T-helper 2 cell (primary cell): ENCODE data around the gene STRN4.

Experiments used
- DNase-seq, 5 experiments: peaks; one replicate each; pipeline versions ENCODE4 v3.0.0 to v3.0.0-alpha.2; 2012 to 2022

STRN4 gene

GRCh38 chr19:46725036-46725820 is 21.0 kb downstream of the STRN4 start:
- DNase-seq: no peak

GRCh38 chr19:46724468-46724867 is 21.8 kb downstream of the STRN4 start:
- DNase-seq: no peak

GRCh38 chr19:46723471-46723870 is 22.8 kb downstream of the STRN4 start:
- no peak for DNase-seq

- no peak for DNase-seq
Observed at GRCh38 chr19:46723023-46723461, 23.2 kb downstream of the STRN4 start.

GRCh38 chr19:46722421-46723022 is 23.7 kb downstream of the STRN4 start:
- no peak for DNase-seq

- DNase-seq: no peak
Observed at GRCh38 chr19:46722004-46722380, 24.3 kb downstream of the STRN4 start.

GRCh38 chr19:46721269-46722003 is 24.8 kb downstream of the STRN4 start:
- no peak for DNase-seq

GRCh38 chr19:46720503-46721239 is 25.6 kb downstream of the STRN4 start:
- DNase-seq: no peak

GRCh38 chr19:46719629-46720502 is 26.4 kb downstream of the STRN4 start:
- no peak for DNase-seq

- no peak for DNase-seq
Observed at GRCh38 chr19:46718934-46719622, 27.2 kb downstream of the STRN4 start.

- DNase-seq: peak; percentile 24 to 86 (median 66)
Observed at GRCh38 chr19:46718157-46718933, 27.9 kb downstream of the STRN4 start.

GRCh38 chr19:46717716-46718143 is 28.5 kb downstream of the STRN4 start:
- no peak for DNase-seq

- peak; percentile 67 to 88 (median 83) for DNase-seq
Observed at GRCh38 chr19:46717034-46717715, 29.1 kb downstream of the STRN4 start, which contains the start of gene PRKD2. TSS of gene PRKD2 (minus strand) at chr19:46717114. CDS start at chr19:46716370, 744 bp downstream.

- no peak for DNase-seq
Observed at GRCh38 chr19:46716672-46717033, 29.6 kb downstream of the STRN4 start.

- DNase-seq: peak in 1 of 5 experiments; percentile 21
Observed at GRCh38 chr19:46715975-46716671, 30.1 kb downstream of the STRN4 start.

- DNase-seq: no peak
Observed at GRCh38 chr19:46715620-46715974, 30.7 kb downstream of the STRN4 start.

- DNase-seq: peak in 2 of 5 experiments; percentile 37 to 76
Observed at GRCh38 chr19:46714444-46715106, 31.7 kb downstream of the STRN4 start.

GRCh38 chr19:46713781-46714443 is 32.3 kb downstream of the STRN4 start:
- DNase-seq: peak; percentile 51 to 79 (median 71)
